DOHH2 (cell line): Measurements from ENCODE around the gene HRC.

ENCODE experiments used
- H3F3A ChIP-seq: fragments of 200-600 bp; sonication (generic), shearing (Covaris generic); 2 replicates; pipeline ENCODE4 v1.6.0; 2016; ENCODE audit warnings: antibody characterized with exemption, mild to moderate bottlenecking; ENCODE audit not compliant: control insufficient read depth, insufficient read depth
- H3K27ac ChIP-seq: fragments of 200-600 bp; sonication (generic); 2 replicates; pipeline ENCODE4 v1.5.1; 2014; ENCODE audit warnings: low read depth, mild to moderate bottlenecking, low read length, moderate library complexity
- H3K27me3 ChIP-seq: fragments of 200-600 bp; sonication (generic); 2 replicates; pipeline ENCODE4 v1.6.1; 2014; ENCODE audit warnings: mild to moderate bottlenecking, low read length, mixed read lengths; ENCODE audit not compliant: control insufficient read depth
- H3K36me3 ChIP-seq: fragments of 200-600 bp; sonication (generic); 2 replicates; pipeline ENCODE4 v1.6.1; 2014; ENCODE audit warnings: mild to moderate bottlenecking, low read length, moderate library complexity, mixed read lengths; ENCODE audit not compliant: control insufficient read depth
- H3K4me1 ChIP-seq: fragments of 200-600 bp; sonication (generic); 2 replicates; pipeline ENCODE4 v1.6.1; 2014; ENCODE audit warnings: mild to moderate bottlenecking, low read length, mixed read lengths; ENCODE audit not compliant: control insufficient read depth
- H3K4me2 ChIP-seq: fragments of 200-600 bp; sonication (generic); 2 replicates; pipeline ENCODE4 v1.6.0; 2014; ENCODE audit warnings: mild to moderate bottlenecking, low read length, moderate library complexity
- H3K4me3 ChIP-seq: fragments of 200-600 bp; sonication (generic); 2 replicates; pipeline ENCODE4 v1.5.1; 2014; ENCODE audit warnings: mild to moderate bottlenecking, low read length, mixed read lengths
- H3K79me2 ChIP-seq: fragments of 200-600 bp; sonication (generic); 2 replicates; pipeline ENCODE4 v1.6.1; 2014; ENCODE audit warnings: mild to moderate bottlenecking, low read length, mixed read lengths; ENCODE audit not compliant: control insufficient read depth
- H3K9me2 ChIP-seq: fragments of 200-600 bp; sonication (generic); replicated peaks from 2 replicates; pipeline ENCODE4 v1.6.1; 2014; ENCODE audit warnings: mild to moderate bottlenecking, low read length, mixed read lengths; ENCODE audit not compliant: control insufficient read depth
- H3K9me3 ChIP-seq: fragments of 200-600 bp; sonication (generic); 2 replicates; pipeline ENCODE4 v1.6.1; 2014; ENCODE audit warnings: antibody characterized with exemption, low read length, mixed read lengths; ENCODE audit not compliant: control insufficient read depth, insufficient read depth
- H4K20me1 ChIP-seq: fragments of 200-600 bp; sonication (generic); 2 replicates; pipeline ENCODE4 v1.6.0; 2014; ENCODE audit warnings: low read depth, mild to moderate bottlenecking, antibody characterized with exemption, low read length, moderate library complexity; ENCODE audit not compliant: control insufficient read depth, insufficient read depth
- CTCF ChIP-seq: fragments of 200-600 bp; sonication (generic); IDR thresholded peaks from one replicate; pipeline ENCODE4 v1.5.1; 2014; ENCODE audit warnings: antibody characterized with exemption, mild to moderate bottlenecking, low read depth, low read length; ENCODE audit not compliant: poor library complexity, severe bottlenecking
- EZH2phosphoT487 ChIP-seq: fragments of 200-600 bp; sonication (generic); IDR thresholded peaks from 2 replicates; pipeline ENCODE4 v1.6.1; 2017; ENCODE audit warnings: borderline replicate concordance, mild to moderate bottlenecking, antibody characterized with exemption, low read length, moderate library complexity, mixed read lengths

Gene HRC

GRCh38 chr19:49145573-49146407, 9.4 kb downstream of the HRC start:
- TF ChIP-seq EZH2phosphoT487 (no peak), CTCF (peak; percentile 98)
- no peaks in the 10 kb centered on the region for H3K9me2 ChIP-seq
- H4K20me1 ChIP-seq: no peaks in the 10 kb centered on the region
- H3K27me3 ChIP-seq: no peaks in the 10 kb centered on the region
- no peak overlapping the region for H3K27ac ChIP-seq
- H3K4me2 ChIP-seq: peak overlapping the region; percentile 82
- peaks cover 3% of the 10 kb centered on the region; the same call in 1 of the 2 replicates for H3F3A ChIP-seq
- peaks cover 31% of the 10 kb centered on the region for H3K4me1 ChIP-seq
- H3K36me3 ChIP-seq: no peaks in the 10 kb centered on the region
- H3K9me3 ChIP-seq: no peaks in the 10 kb centered on the region
- H3K79me2 ChIP-seq: no peaks in the 10 kb centered on the region
- peak overlapping the region; percentile 77 for H3K4me3 ChIP-seq

GRCh38 chr19:49142866-49143335, 12.3 kb downstream of the HRC start:
- Histone ChIP-seq H3K9me2 (no peaks in the 10 kb centered on the region), H3K27me3 (no peaks in the 10 kb centered on the region), H3K79me2 (no peaks in the 10 kb centered on the region), H3K9me3 (no peaks in the 10 kb centered on the region), H3K27ac (no peak overlapping the region), H3K4me2 (peak overlapping the region; percentile 69), H3K4me1 (peaks cover 22% of the 10 kb centered on the region), H3F3A (peaks cover 3% of the 10 kb centered on the region; the same call in 1 of the 2 replicates), H3K4me3 (peak overlapping the region; percentile 67), H4K20me1 (no peaks in the 10 kb centered on the region), H3K36me3 (no peaks in the 10 kb centered on the region)
- TF ChIP-seq CTCF (no peak), EZH2phosphoT487 (no peak)

- H3F3A ChIP-seq: no peaks in the 10 kb centered on the region
- no peaks in the 10 kb centered on the region for H3K9me3 ChIP-seq
- TF ChIP-seq CTCF (no peak), EZH2phosphoT487 (no peak)
- H4K20me1 ChIP-seq: no peaks in the 10 kb centered on the region
- no peaks in the 10 kb centered on the region for H3K79me2 ChIP-seq
- H3K27ac ChIP-seq: no peak overlapping the region
- no peaks in the 10 kb centered on the region for H3K9me2 ChIP-seq
- H3K36me3 ChIP-seq: no peaks in the 10 kb centered on the region
- no peak overlapping the region for H3K4me3 ChIP-seq
- H3K4me1 ChIP-seq: peaks cover 21% of the 10 kb centered on the region
- no peak overlapping the region for H3K4me2 ChIP-seq
- H3K27me3 ChIP-seq: no peaks in the 10 kb centered on the region
Observed at GRCh38 chr19:49141352-49141751, 13.8 kb downstream of the HRC start.
